GM21381 (cell line): ENCODE measurements around the gene CDV3.
"Not testable (repeated sequence)": the region's sequence is repeated elsewhere in the genome, so short reads cannot be mapped to it uniquely, and the experiment has no call there.

ENCODE experiments used
- ATAC-seq: cut with Tn5 transposase; IDR thresholded peaks from one replicate; pipeline ENCODE4 v1.9.1; 2021; ENCODE audit warnings: mild to moderate bottlenecking, moderate library complexity; ENCODE audit not compliant: unreplicated experiment

CDV3 gene

GRCh38 chr3:133573629-133574194 lies at the start of gene CDV3:
TSS of gene CDV3 (plus strand) at chr3:133573686. CDS start at chr3:133574045, 359 bp downstream.
- ATAC-seq, result peak; percentile 21

- ATAC-seq, result not testable (repeated sequence)
These were observed 49.7 kb upstream of the CDV3 start for GRCh38 chr3:133523758-133524157.

- no peak for ATAC-seq
These were observed 48.1 kb upstream of the CDV3 start for GRCh38 chr3:133525435-133525834.

- ATAC-seq, result no peak
These were observed 46.3 kb upstream of the CDV3 start for GRCh38 chr3:133527081-133527715.

GRCh38 chr3:133529809-133530208 lies 43.7 kb upstream of the CDV3 start:
- ATAC-seq, result no peak

- no peak for ATAC-seq
These were observed 41.5 kb upstream of the CDV3 start for GRCh38 chr3:133531981-133532380.

- ATAC-seq, result no peak
These were observed 40.5 kb upstream of the CDV3 start for GRCh38 chr3:133532951-133533350.

- no peak for ATAC-seq
These were observed 37.3 kb upstream of the CDV3 start for GRCh38 chr3:133535971-133536881.

- ATAC-seq, result not testable (repeated sequence)
These were observed 36.4 kb upstream of the CDV3 start for GRCh38 chr3:133537131-133537530.

- ATAC-seq, result no peak
These were observed 35.3 kb upstream of the CDV3 start for GRCh38 chr3:133538154-133538553.

GRCh38 chr3:133540896-133541674 lies 32.4 kb upstream of the CDV3 start:
- no peak for ATAC-seq

GRCh38 chr3:133542871-133543270 lies 30.6 kb upstream of the CDV3 start:
- no peak for ATAC-seq

- ATAC-seq, result not testable (repeated sequence)
These were observed 28.5 kb upstream of the CDV3 start for GRCh38 chr3:133544983-133545382.

- ATAC-seq, result no peak
These were observed 25.9 kb upstream of the CDV3 start for GRCh38 chr3:133547432-133548041.

GRCh38 chr3:133548090-133548489 lies 25.4 kb upstream of the CDV3 start:
- ATAC-seq, result no peak

GRCh38 chr3:133549565-133549964 lies 23.9 kb upstream of the CDV3 start:
- no peak for ATAC-seq

- ATAC-seq, result not testable (repeated sequence)
These were observed 21.9 kb upstream of the CDV3 start for GRCh38 chr3:133551589-133551988.

GRCh38 chr3:133561679-133562078 lies 11.8 kb upstream of the CDV3 start:
- ATAC-seq, result no peak

GRCh38 chr3:133562376-133562775 lies 11.1 kb upstream of the CDV3 start:
- no peak for ATAC-seq

- no peak for ATAC-seq
These were observed 10.3 kb upstream of the CDV3 start for GRCh38 chr3:133563186-133563591.

GRCh38 chr3:133563816-133564215 lies 9.7 kb upstream of the CDV3 start:
- no peak for ATAC-seq
